Keratinocyte (primary cell): ENCODE data around the gene PDE1A.

Experiments used
- CTCF ChIP-seq, 3 experiments: IDR thresholded peaks in 1 of 3; conservative IDR thresholded peaks in 1 of 3; optimal IDR thresholded peaks in 1 of 3; 2 replicates in 2 of 3; 3 replicates in 1 of 3; pipeline versions ENCODE3 to v1.5.1; 2011; ENCODE audit warnings: low read length in 3 of 3, mild to moderate bottlenecking in 3 of 3, moderate library complexity in 2 of 3, control low read depth in 1 of 3, inconsistent platforms in 1 of 3; ENCODE audit not compliant: insufficient read depth in 2 of 3; ENCODE audit errors: extremely low read depth in 1 of 3
- EZH2 ChIP-seq: IDR thresholded peaks from one replicate; pipeline ENCODE4 v1.6.1; 2012; ENCODE audit warnings: inconsistent platforms, mild to moderate bottlenecking, low read length, moderate library complexity

GRCh38 chr2:182173944-182174622 lies 252.8 kb downstream of the PDE1A start:
- no peak for TF ChIP-seq CTCF (optimal IDR thresholded peaks at IDR 0.05 in 1 of 3, IDR thresholded peaks at IDR 0.05 in 1 of 3, conservative IDR thresholded peaks at IDR 0.05 in 1 of 3; ENCODE audit: extremely low read depth in 1 of 3, insufficient read depth in 2 of 3, low read length in 3 of 3)
- TF ChIP-seq EZH2 = no peak
